ENCODE measurements around the gene BCL11A.
"Not testable (repeated sequence)": the region's sequence is repeated elsewhere in the genome, so short reads cannot be mapped to it uniquely, and the experiment has no call there.

BCL11A gene

GRCh38 chr2:60417210-60417609 is 136.2 kb downstream of the BCL11A start:
- DNase-seq: not testable (repeated sequence)

GRCh38 chr2:60416221-60417008 is 137.0 kb downstream of the BCL11A start:
- no peak for DNase-seq

DNA sequence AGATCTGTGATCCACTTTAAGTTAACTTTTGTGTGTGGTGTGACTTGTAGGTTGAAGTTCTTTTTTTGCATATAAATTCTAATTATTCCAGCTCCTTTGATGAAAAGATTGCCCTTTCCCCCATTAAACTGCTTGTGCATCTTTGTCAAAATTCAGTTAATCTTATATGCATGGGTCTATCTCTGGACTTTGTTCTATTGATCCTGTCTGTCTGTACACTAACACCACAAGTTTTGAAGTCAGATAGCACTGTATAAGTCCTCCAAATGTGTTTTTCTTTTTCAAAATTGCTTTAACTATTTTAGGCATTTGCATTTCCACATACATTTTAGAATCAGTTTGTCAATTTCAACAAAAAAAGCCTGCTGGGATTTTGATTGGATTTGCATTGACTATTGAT is 137.6 kb downstream of the BCL11A start:
- DNase-seq: no peak

DNA sequence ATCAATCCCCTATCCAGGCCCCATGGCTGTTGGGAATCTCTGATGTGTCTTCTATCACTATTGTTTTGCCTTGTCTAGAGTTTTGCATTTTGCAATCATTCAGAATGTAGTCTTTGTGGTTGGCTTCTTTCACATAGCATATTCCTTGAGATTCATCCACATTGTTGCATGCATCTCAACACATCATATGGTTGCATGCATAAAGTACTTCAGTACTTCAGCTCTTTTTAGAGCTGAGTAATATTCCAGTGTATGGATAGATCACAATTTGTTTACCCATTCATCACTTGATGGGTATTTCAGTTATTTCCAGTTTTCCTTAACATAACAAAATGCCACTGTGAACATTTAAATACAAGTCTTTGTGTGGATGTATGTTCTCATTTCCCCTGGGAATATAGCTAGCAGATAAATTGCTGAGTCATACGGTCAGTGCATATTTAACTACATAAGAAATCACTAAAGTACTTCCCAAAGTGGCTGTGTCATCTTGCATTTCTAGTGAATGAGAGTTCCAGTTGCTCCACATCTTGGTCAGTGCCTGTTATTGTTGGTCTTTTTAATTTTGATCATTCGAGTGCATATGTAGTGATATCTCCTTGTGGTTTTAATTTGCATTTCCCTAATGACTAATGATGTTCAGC is 138.8 kb downstream of the BCL11A start:
- no peak for DNase-seq

- DNase-seq: no peak
Observed at GRCh38 chr2:60413814-60414168, 139.7 kb downstream of the BCL11A start.

DNA sequence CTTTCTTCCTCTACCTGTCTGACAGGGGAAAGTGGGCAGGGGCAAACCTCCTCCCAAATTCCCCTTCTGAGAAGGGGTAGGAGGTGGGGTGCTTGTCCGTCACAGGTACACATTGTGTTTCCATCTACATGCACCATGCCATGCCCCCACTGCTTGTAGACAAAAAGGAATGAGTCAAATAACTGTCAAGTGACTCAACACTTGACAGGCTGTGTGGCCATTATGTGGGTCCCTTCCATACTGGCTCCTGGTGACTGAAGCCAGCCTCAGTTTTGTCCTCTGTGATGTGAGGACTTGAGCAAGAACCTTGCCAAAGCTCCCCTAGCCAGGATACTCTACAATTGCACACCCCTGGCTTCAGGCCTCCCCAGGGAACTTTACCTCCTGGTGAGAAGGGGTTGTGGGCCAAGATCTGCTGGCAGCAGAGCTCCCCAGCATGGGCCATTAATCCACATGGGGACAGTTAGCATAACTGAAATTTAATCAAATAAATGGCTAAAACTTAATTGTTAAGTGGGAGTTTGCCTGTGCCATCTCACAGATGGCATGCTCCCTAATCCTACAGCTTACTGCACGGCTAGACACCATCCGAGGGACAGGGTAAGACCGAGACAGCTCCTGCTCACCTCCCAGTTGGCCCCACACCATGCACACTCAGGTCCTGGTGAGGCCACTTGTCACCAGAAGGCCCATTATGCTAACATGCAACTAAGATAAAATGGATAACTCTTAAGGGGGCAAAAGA is 140.2 kb downstream of the BCL11A start:
- DNase-seq: no peak

- DNase-seq: no peak
Observed at GRCh38 chr2:60412620-60413019, 140.8 kb downstream of the BCL11A start.

GRCh38 chr2:60412027-60412426 is 141.4 kb downstream of the BCL11A start:
- no peak for DNase-seq

GRCh38 chr2:60411295-60411694 is 142.2 kb downstream of the BCL11A start:
- DNase-seq: no peak

DNA sequence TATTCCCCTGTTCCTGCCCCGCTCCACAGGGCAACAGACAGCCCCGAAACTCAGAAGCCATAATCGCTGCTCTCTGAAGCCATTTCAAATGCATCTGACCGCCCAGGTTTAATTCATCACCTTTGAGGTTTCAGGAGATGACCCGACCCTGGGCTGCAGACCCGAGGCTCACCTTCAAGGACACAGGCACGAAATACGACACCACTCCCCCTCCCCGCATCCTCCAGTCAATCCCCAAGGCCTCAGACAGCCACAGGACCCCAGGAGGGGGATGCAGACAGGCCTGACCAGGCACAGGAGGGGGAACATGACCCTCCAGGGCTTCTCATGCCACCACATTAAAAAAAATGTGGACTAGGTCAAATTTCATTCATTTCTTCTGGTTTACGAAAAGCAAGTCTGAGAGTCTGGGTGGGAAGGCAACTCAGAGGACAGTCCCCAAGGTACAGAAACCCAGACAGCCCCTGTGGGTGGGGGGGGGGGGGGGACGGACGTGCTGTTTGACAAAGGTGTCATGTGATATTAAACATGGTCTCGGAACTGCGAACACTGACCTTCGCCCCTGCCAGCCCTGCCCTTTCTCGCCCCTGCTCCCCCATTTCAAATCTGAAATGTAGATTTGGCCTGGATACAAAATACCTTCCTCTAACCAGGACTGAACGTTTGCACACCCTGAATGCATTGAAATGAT is 142.9 kb downstream of the BCL11A start:
- no peak for DNase-seq

DNA sequence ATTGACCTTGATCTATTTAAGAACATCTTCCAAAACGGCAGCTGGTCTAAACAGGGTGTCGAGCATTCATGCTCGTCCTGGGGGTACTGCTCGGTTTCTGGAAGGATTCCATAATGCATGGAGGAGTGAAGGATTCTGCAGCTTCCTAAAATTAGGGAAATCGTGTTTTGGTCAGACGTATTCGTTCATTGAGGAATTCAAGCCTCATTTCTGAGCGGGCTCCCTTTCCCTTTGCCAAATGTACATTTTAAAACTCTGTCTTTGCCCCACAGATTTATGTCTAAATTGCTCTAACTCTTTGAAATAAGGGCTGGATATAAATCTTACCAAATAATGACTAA is 144.0 kb downstream of the BCL11A start:
- DNase-seq: no peak

DNA sequence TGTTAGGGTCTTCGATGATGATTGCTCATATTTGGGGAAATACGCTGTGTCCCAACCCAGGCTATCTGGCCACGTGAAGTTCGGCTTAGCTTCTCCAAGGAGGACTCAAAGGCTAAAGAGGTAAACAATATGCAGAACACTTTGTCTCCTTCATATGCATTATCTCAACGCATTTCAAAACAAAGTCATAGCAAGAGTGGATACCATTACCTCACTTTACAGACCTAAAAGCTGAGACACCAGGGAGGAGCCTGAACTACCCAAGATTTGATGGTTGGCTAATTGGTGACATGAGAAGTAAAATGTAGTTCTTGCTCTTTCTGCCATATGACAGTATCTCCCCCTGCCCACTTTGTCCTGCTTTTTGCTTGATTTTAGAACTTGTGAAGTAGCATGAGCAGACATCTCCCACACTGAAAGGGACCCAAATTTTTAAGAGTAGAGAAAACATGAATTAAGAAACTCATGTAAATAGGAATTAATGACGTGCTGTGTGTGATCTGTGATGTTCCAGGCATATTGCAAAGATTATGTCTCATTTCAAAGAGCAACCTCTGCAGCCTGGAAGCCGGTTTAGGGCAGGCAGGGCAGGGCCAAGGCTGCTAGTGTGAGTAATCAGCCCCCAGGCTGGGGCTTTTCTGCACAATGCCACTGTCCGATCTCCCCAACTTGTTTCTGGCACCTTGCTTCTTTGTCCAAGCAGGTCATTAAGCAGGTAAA is 144.5 kb downstream of the BCL11A start:
- DNase-seq: no peak

DNA sequence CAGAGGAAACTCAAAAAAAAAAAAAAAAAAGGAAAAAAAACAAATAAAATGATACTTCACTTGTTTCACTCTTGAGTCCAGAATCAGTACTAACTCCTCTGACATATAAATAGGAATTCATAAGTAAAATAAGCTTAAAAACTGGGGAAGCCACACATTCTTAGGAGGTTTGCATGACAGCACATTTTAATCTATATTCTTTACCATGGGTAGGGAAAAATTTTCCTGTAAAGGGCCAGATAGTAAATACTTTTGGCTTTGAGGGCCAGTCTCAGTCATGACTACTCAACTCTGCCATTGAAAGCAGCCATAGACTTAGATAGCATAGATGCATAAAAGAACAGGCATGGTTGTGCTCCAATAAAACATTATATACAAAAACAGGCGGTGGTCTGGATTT is 145.2 kb downstream of the BCL11A start:
- DNase-seq: no peak

GRCh38 chr2:60407398-60407797 is 146.1 kb downstream of the BCL11A start:
- no peak for DNase-seq

DNA sequence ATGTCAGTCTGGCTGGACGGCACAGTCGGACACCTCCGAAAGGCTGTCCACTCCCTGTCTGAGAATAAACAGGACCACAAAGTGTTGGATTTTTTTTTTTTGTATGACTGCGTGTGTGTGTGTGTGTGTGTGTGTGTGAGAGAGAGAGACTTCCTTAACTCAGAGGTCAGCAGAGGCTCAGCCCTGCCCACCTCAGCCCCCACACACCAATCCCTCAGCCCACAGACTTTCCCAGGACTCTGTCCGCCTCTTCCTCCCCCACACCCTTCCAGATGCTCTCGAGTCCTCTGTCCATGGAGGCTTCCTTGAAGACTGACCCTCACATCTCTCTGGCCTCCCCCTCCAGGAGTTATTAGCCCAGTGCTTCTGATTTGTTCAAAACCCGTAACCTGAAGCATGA is 147.3 kb downstream of the BCL11A start:
- no peak for DNase-seq

GRCh38 chr2:60405271-60405919 is 148.1 kb downstream of the BCL11A start:
- no peak for DNase-seq
